ENCODE results near the gene MYADML2.
"Not testable (repeated sequence)": the region's sequence is repeated elsewhere in the genome, so short reads cannot be mapped to it uniquely, and the experiment has no call there.

DNA sequence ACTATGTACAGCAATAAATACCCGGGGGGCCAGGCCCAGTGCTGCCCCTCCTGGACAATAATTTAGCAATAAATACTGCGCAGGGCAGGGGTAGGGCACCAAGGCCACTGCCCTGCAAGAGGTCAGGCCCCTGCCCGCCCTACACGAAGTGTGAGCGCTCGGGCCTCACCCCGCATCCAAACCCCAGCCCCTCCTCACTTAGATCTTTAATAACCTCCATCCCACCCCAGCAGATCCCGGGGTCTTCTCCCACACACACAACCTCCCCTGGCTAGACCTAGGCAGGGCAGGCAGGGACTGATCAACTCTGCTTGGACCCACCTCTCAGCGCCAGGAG is 28.7 kb downstream of the MYADML2 start:
- TF ChIP-seq ATF1 (CRISPR knock-in tag; IDR thresholded peaks at IDR 0.05); NR3C1 (CRISPR knock-in tag; conservative IDR thresholded peaks at IDR 0.05; ENCODE audit: low read depth); KAT7 (CRISPR knock-in tag; IDR thresholded peaks at IDR 0.05; ENCODE audit: borderline replicate concordance): not testable (repeated sequence)
- TF ChIP-seq, protein P1, sequence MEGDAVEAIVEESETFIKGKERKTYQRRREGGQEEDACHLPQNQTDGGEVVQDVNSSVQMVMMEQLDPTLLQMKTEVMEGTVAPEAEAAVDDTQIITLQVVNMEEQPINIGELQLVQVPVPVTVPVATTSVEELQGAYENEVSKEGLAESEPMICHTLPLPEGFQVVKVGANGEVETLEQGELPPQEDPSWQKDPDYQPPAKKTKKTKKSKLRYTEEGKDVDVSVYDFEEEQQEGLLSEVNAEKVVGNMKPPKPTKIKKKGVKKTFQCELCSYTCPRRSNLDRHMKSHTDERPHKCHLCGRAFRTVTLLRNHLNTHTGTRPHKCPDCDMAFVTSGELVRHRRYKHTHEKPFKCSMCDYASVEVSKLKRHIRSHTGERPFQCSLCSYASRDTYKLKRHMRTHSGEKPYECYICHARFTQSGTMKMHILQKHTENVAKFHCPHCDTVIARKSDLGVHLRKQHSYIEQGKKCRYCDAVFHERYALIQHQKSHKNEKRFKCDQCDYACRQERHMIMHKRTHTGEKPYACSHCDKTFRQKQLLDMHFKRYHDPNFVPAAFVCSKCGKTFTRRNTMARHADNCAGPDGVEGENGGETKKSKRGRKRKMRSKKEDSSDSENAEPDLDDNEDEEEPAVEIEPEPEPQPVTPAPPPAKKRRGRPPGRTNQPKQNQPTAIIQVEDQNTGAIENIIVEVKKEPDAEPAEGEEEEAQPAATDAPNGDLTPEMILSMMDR (IDR thresholded peaks at IDR 0.05), result not testable (repeated sequence)
- TF ChIP-seq, protein P2, sequence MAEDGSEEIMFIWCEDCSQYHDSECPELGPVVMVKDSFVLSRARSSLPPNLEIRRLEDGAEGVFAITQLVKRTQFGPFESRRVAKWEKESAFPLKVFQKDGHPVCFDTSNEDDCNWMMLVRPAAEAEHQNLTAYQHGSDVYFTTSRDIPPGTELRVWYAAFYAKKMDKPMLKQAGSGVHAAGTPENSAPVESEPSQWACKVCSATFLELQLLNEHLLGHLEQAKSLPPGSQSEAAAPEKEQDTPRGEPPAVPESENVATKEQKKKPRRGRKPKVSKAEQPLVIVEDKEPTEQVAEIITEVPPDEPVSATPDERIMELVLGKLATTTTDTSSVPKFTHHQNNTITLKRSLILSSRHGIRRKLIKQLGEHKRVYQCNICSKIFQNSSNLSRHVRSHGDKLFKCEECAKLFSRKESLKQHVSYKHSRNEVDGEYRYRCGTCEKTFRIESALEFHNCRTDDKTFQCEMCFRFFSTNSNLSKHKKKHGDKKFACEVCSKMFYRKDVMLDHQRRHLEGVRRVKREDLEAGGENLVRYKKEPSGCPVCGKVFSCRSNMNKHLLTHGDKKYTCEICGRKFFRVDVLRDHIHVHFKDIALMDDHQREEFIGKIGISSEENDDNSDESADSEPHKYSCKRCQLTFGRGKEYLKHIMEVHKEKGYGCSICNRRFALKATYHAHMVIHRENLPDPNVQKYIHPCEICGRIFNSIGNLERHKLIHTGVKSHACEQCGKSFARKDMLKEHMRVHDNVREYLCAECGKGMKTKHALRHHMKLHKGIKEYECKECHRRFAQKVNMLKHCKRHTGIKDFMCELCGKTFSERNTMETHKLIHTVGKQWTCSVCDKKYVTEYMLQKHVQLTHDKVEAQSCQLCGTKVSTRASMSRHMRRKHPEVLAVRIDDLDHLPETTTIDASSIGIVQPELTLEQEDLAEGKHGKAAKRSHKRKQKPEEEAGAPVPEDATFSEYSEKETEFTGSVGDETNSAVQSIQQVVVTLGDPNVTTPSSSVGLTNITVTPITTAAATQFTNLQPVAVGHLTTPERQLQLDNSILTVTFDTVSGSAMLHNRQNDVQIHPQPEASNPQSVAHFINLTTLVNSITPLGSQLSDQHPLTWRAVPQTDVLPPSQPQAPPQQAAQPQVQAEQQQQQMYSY (CRISPR knock-in tag; IDR thresholded peaks at IDR 0.05), result not testable (repeated sequence)
- TF ChIP-seq, protein P3, sequence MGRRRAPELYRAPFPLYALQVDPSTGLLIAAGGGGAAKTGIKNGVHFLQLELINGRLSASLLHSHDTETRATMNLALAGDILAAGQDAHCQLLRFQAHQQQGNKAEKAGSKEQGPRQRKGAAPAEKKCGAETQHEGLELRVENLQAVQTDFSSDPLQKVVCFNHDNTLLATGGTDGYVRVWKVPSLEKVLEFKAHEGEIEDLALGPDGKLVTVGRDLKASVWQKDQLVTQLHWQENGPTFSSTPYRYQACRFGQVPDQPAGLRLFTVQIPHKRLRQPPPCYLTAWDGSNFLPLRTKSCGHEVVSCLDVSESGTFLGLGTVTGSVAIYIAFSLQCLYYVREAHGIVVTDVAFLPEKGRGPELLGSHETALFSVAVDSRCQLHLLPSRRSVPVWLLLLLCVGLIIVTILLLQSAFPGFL (CRISPR knock-in tag; IDR thresholded peaks at IDR 0.05; ENCODE audit: borderline replicate concordance), result not testable (repeated sequence)
